Activated naive CD4-positive, alpha-beta T cell treated with anti-CD3 and anti-CD28 coated beads, Interleukin-2, amount 50 U/mL, for 24 hours (primary cell): ENCODE measurements around the gene C1orf115.
"Not testable (repeated sequence)": the region's sequence is repeated elsewhere in the genome, so short reads cannot be mapped to it uniquely, and the experiment has no call there.

Experiments
- H3K27ac Mint-ChIP-seq: one replicate; pipeline ENCODE4 v1.8.0; 2021; ENCODE audit warnings: mild to moderate bottlenecking, mixed read lengths
- H3K27me3 Mint-ChIP-seq: one replicate; pipeline ENCODE4 v1.8.0; 2021; ENCODE audit warnings: mixed read lengths
- H3K36me3 Mint-ChIP-seq: one replicate; pipeline ENCODE4 v1.8.0; 2021; ENCODE audit warnings: mixed read lengths
- H3K4me1 Mint-ChIP-seq: one replicate; pipeline ENCODE4 v1.8.0; 2021; ENCODE audit warnings: mixed read lengths
- H3K4me3 Mint-ChIP-seq: one replicate; pipeline ENCODE4 v1.8.0; 2021; ENCODE audit warnings: mild to moderate bottlenecking, mixed read lengths
- H3K9me3 Mint-ChIP-seq: one replicate; pipeline ENCODE4 v1.8.0; 2021; ENCODE audit warnings: mixed read lengths

Gene C1orf115

GRCh38 chr1:220690140-220691052 lies at the start of gene C1orf115:
TSS of gene C1orf115 (plus strand) at chr1:220690363. CDS start at chr1:220690403, 40 bp downstream.
- H3K36me3 Mint-ChIP-seq: no peaks in the 10 kb centered on the region
- no peak within 1 kb of the TSS for H3K27ac Mint-ChIP-seq

GRCh38 chr1:220642285-220642684 lies 47.9 kb upstream of the C1orf115 start:
- Mint-ChIP-seq H3K4me1 (no peaks in the 10 kb centered on the region), H3K36me3 (no peaks in the 10 kb centered on the region), H3K4me3 (no peak overlapping the region), H3K27ac (no peak overlapping the region), H3K9me3 (no peaks in the 10 kb centered on the region), H3K27me3 (peaks cover 10% of the 10 kb centered on the region)

More at GRCh38 chr1:220690140-220691052, at the start of gene C1orf115:
- peak within 1 kb of the TSS; percentile 79 for H3K4me3 Mint-ChIP-seq
- H3K27me3 Mint-ChIP-seq: peaks cover 4% of the 10 kb centered on the region
- H3K9me3 Mint-ChIP-seq: no peaks in the 10 kb centered on the region
- peaks cover 5% of the 10 kb centered on the region for H3K4me1 Mint-ChIP-seq

GRCh38 chr1:220652995-220653394 lies 37.2 kb upstream of the C1orf115 start:
- no peaks in the 10 kb centered on the region for H3K36me3 Mint-ChIP-seq
- H3K27me3 Mint-ChIP-seq: no peaks in the 10 kb centered on the region
- H3K4me3 Mint-ChIP-seq: no peak overlapping the region
- no peaks in the 10 kb centered on the region for H3K9me3 Mint-ChIP-seq
- H3K4me1 Mint-ChIP-seq: no peaks in the 10 kb centered on the region
- no peak overlapping the region for H3K27ac Mint-ChIP-seq

GRCh38 chr1:220655509-220655908 lies 34.7 kb upstream of the C1orf115 start:
- no peak overlapping the region for H3K4me3 Mint-ChIP-seq
- H3K9me3 Mint-ChIP-seq: no peaks in the 10 kb centered on the region
- H3K36me3 Mint-ChIP-seq: no peaks in the 10 kb centered on the region
- H3K4me1 Mint-ChIP-seq: no peaks in the 10 kb centered on the region
- H3K27ac Mint-ChIP-seq: no peak overlapping the region
- H3K27me3 Mint-ChIP-seq: peaks cover under 1% of the 10 kb centered on the region

GRCh38 chr1:220655961-220656740 lies 34.0 kb upstream of the C1orf115 start:
- H3K9me3 Mint-ChIP-seq: no peaks in the 10 kb centered on the region
- no peaks in the 10 kb centered on the region for H3K36me3 Mint-ChIP-seq
- H3K4me3 Mint-ChIP-seq: no peak overlapping the region
- no peak overlapping the region for H3K27ac Mint-ChIP-seq
- H3K27me3 Mint-ChIP-seq: peaks cover 6% of the 10 kb centered on the region
- H3K4me1 Mint-ChIP-seq: no peaks in the 10 kb centered on the region

- no peaks in the 10 kb centered on the region for H3K4me1 Mint-ChIP-seq
- H3K27me3 Mint-ChIP-seq: peaks cover 19% of the 10 kb centered on the region
- no peaks in the 10 kb centered on the region for H3K9me3 Mint-ChIP-seq
- no peak overlapping the region for H3K4me3 Mint-ChIP-seq
- H3K36me3 Mint-ChIP-seq: no peaks in the 10 kb centered on the region
- no peak overlapping the region for H3K27ac Mint-ChIP-seq
These were observed 23.8 kb upstream of the C1orf115 start for GRCh38 chr1:220666349-220666748.

- no peaks in the 10 kb centered on the region for H3K36me3 Mint-ChIP-seq
- H3K9me3 Mint-ChIP-seq: no peaks in the 10 kb centered on the region
- H3K4me1 Mint-ChIP-seq: no peaks in the 10 kb centered on the region
- H3K27me3 Mint-ChIP-seq: peaks cover 14% of the 10 kb centered on the region
- no peak overlapping the region for H3K27ac Mint-ChIP-seq
- no peak overlapping the region for H3K4me3 Mint-ChIP-seq
These were observed 21.2 kb upstream of the C1orf115 start for GRCh38 chr1:220669005-220669404.

- no peaks in the 10 kb centered on the region for H3K4me1 Mint-ChIP-seq
- H3K4me3 Mint-ChIP-seq: no peak overlapping the region
- no peaks in the 10 kb centered on the region for H3K36me3 Mint-ChIP-seq
- H3K27ac Mint-ChIP-seq: no peak overlapping the region
- no peaks in the 10 kb centered on the region for H3K9me3 Mint-ChIP-seq
- H3K27me3 Mint-ChIP-seq: peaks cover 9% of the 10 kb centered on the region
These were observed 19.8 kb upstream of the C1orf115 start for GRCh38 chr1:220670365-220670764.

- no peaks in the 10 kb centered on the region for H3K4me1 Mint-ChIP-seq
- H3K27me3 Mint-ChIP-seq: peaks cover 2% of the 10 kb centered on the region
- no peaks in the 10 kb centered on the region for H3K36me3 Mint-ChIP-seq
- no peak overlapping the region for H3K27ac Mint-ChIP-seq
- H3K4me3 Mint-ChIP-seq: no peak overlapping the region
- H3K9me3 Mint-ChIP-seq: no peaks in the 10 kb centered on the region
These were observed 16.2 kb upstream of the C1orf115 start for GRCh38 chr1:220673921-220674320.

- H3K4me3 Mint-ChIP-seq: no peak overlapping the region
- peaks cover 2% of the 10 kb centered on the region for H3K27me3 Mint-ChIP-seq
- H3K36me3 Mint-ChIP-seq: no peaks in the 10 kb centered on the region
- no peaks in the 10 kb centered on the region for H3K9me3 Mint-ChIP-seq
- no peak overlapping the region for H3K27ac Mint-ChIP-seq
- peaks cover 5% of the 10 kb centered on the region for H3K4me1 Mint-ChIP-seq
These were observed 12.9 kb upstream of the C1orf115 start for GRCh38 chr1:220677251-220677650.

- Mint-ChIP-seq H3K27me3 (no peaks in the 10 kb centered on the region), H3K4me3 (no peak overlapping the region), H3K9me3 (no peaks in the 10 kb centered on the region), H3K36me3 (no peaks in the 10 kb centered on the region), H3K4me1 (peaks cover 5% of the 10 kb centered on the region), H3K27ac (no peak overlapping the region)
These were observed 10.0 kb upstream of the C1orf115 start for GRCh38 chr1:220680085-220680687.

GRCh38 chr1:220681220-220681880 lies 8.8 kb upstream of the C1orf115 start:
- Mint-ChIP-seq H3K27ac (no peak overlapping the region), H3K4me1 (peaks cover 5% of the 10 kb centered on the region), H3K27me3 (no peaks in the 10 kb centered on the region), H3K4me3 (no peak overlapping the region), H3K36me3 (no peaks in the 10 kb centered on the region), H3K9me3 (no peaks in the 10 kb centered on the region)

GRCh38 chr1:220682901-220683576 lies 7.1 kb upstream of the C1orf115 start:
- H3K27ac Mint-ChIP-seq: peak overlapping the region; percentile 30
- no peaks in the 10 kb centered on the region for H3K27me3 Mint-ChIP-seq
- H3K9me3 Mint-ChIP-seq: no peaks in the 10 kb centered on the region
- H3K4me3 Mint-ChIP-seq: no peak overlapping the region
- no peaks in the 10 kb centered on the region for H3K36me3 Mint-ChIP-seq
- H3K4me1 Mint-ChIP-seq: peaks cover 5% of the 10 kb centered on the region

GRCh38 chr1:220683716-220684115 lies 6.4 kb upstream of the C1orf115 start:
- H3K27ac Mint-ChIP-seq, H3K27me3 Mint-ChIP-seq, H3K4me1 Mint-ChIP-seq, H3K4me3 Mint-ChIP-seq, H3K9me3 Mint-ChIP-seq, H3K36me3 Mint-ChIP-seq: not testable (repeated sequence)

GRCh38 chr1:220684890-220685289 lies 5.3 kb upstream of the C1orf115 start:
- Mint-ChIP-seq H3K36me3 (no peaks in the 10 kb centered on the region), H3K4me3 (no peak overlapping the region), H3K9me3 (no peaks in the 10 kb centered on the region), H3K4me1 (peaks cover 8% of the 10 kb centered on the region), H3K27me3 (peaks cover 3% of the 10 kb centered on the region), H3K27ac (no peak overlapping the region)
